Measurements from ENCODE around the gene GSE1.

Gene GSE1

GRCh38 chr16:85709766-85710585, 96.9 kb downstream of the GSE1 start:
- Histone ChIP-seq H3K27me3 (ENCODE audit: low read depth) (no peaks in the 10 kb centered on the region), H3K9me3 (no peaks in the 10 kb centered on the region), H3K36me3 (replicated peaks) (no peaks in the 10 kb centered on the region), H3K4me3 (no peak overlapping the region), H3K4me1 (no peaks in the 10 kb centered on the region)
- DNase-seq (ENCODE audit: low spot score in 2 of 2) = no peak
- in situ Hi-C loops (cut with MboI; ENCODE audit: low sequenced_read_pairs) = no loop called here

GRCh38 chr16:85710732-85711131, 97.6 kb downstream of the GSE1 start:
- Histone ChIP-seq H3K36me3 (replicated peaks) (no peaks in the 10 kb centered on the region), H3K27me3 (ENCODE audit: low read depth) (no peaks in the 10 kb centered on the region), H3K4me3 (no peak overlapping the region), H3K4me1 (peaks cover 4% of the 10 kb centered on the region), H3K9me3 (no peaks in the 10 kb centered on the region)
- DNase-seq (ENCODE audit: low spot score in 2 of 2) = no peak
- in situ Hi-C loops (cut with MboI; ENCODE audit: low sequenced_read_pairs) = no loop called here

GRCh38 chr16:85711982-85712587, 99.0 kb downstream of the GSE1 start:
- Histone ChIP-seq H3K4me1 (peaks cover 13% of the 10 kb centered on the region), H3K36me3 (replicated peaks) (no peaks in the 10 kb centered on the region), H3K27me3 (ENCODE audit: low read depth) (no peaks in the 10 kb centered on the region), H3K4me3 (no peak overlapping the region), H3K9me3 (no peaks in the 10 kb centered on the region)
- DNase-seq (ENCODE audit: low spot score in 2 of 2) = no peak
- in situ Hi-C loops (cut with MboI; ENCODE audit: low sequenced_read_pairs) = no loop called here

DNA sequence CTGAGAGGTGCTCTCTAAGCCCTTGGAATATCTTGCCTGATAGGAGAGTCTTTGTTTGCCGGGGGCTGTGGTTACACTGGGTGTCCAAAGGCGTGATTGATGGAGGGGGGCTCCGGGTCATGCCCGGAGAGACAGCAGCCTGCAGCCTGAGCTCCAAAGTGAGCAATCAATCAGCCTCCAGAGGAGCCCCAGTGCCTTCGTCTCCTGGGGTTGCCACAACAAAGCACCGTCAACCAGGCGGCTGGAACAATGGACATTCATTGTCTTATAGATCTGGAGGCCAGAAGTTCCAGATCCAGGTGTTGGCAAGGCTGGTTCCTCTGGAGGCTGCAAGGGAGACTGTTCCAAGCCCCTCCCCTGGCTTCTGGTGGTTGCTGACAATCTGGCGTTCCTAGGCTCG, 99.7 kb downstream of the GSE1 start:
- H3K4me3 ChIP-seq = no peak overlapping the region
- H3K36me3 ChIP-seq (replicated peaks) = no peaks in the 10 kb centered on the region
- H3K9me3 ChIP-seq = no peaks in the 10 kb centered on the region
- peaks cover 13% of the 10 kb centered on the region for H3K4me1 ChIP-seq
- no peaks in the 10 kb centered on the region for H3K27me3 ChIP-seq (ENCODE audit: low read depth)
- in situ Hi-C loops (cut with MboI; ENCODE audit: low sequenced_read_pairs) = no loop called here
- DNase-seq (ENCODE audit: low spot score in 2 of 2) = no peak

- Histone ChIP-seq H3K9me3 (no peaks in the 10 kb centered on the region), H3K4me1 (peaks cover 13% of the 10 kb centered on the region), H3K36me3 (replicated peaks) (no peaks in the 10 kb centered on the region), H3K27me3 (ENCODE audit: low read depth) (no peaks in the 10 kb centered on the region), H3K4me3 (no peak overlapping the region)
- in situ Hi-C loops (cut with MboI; ENCODE audit: low sequenced_read_pairs) = no loop called here
- DNase-seq (ENCODE audit: low spot score in 2 of 2) = peak; percentile 32 to 65
These were observed 102.3 kb downstream of the GSE1 start for GRCh38 chr16:85715169-85716021.

- no peak overlapping the region for H3K4me3 ChIP-seq
- no peaks in the 10 kb centered on the region for H3K9me3 ChIP-seq
- H3K4me1 ChIP-seq = peaks cover 13% of the 10 kb centered on the region
- DNase-seq (ENCODE audit: low spot score in 2 of 2) = no peak
- no peaks in the 10 kb centered on the region for H3K36me3 ChIP-seq (replicated peaks)
- in situ Hi-C loops (cut with MboI; ENCODE audit: low sequenced_read_pairs) = no loop called here
- H3K27me3 ChIP-seq (ENCODE audit: low read depth) = no peaks in the 10 kb centered on the region
These were observed 103.0 kb downstream of the GSE1 start for GRCh38 chr16:85716022-85716679.

GRCh38 chr16:85716680-85717038, 103.5 kb downstream of the GSE1 start:
- no peaks in the 10 kb centered on the region for H3K9me3 ChIP-seq
- no peaks in the 10 kb centered on the region for H3K36me3 ChIP-seq (replicated peaks)
- H3K27me3 ChIP-seq (ENCODE audit: low read depth) = no peaks in the 10 kb centered on the region
- in situ Hi-C loops (cut with MboI; ENCODE audit: low sequenced_read_pairs) = no loop called here
- DNase-seq (ENCODE audit: low spot score in 2 of 2) = peak; percentile 26 to 43
- no peak overlapping the region for H3K4me3 ChIP-seq
- peaks cover 13% of the 10 kb centered on the region for H3K4me1 ChIP-seq

GRCh38 chr16:85717393-85718152, 104.5 kb downstream of the GSE1 start:
- Histone ChIP-seq H3K9me3 (no peaks in the 10 kb centered on the region), H3K36me3 (replicated peaks) (no peaks in the 10 kb centered on the region), H3K27me3 (ENCODE audit: low read depth) (no peaks in the 10 kb centered on the region), H3K4me1 (peaks cover 13% of the 10 kb centered on the region), H3K4me3 (no peak overlapping the region)
- peak; percentile 49 to 84 for DNase-seq (ENCODE audit: low spot score in 2 of 2)
- in situ Hi-C loops (cut with MboI; ENCODE audit: low sequenced_read_pairs) = no loop called here

GRCh38 chr16:85718153-85718477, 105.0 kb downstream of the GSE1 start:
- DNase-seq (ENCODE audit: low spot score in 2 of 2) = no peak
- peaks cover 13% of the 10 kb centered on the region for H3K4me1 ChIP-seq
- H3K4me3 ChIP-seq = no peak overlapping the region
- no peaks in the 10 kb centered on the region for H3K36me3 ChIP-seq (replicated peaks)
- no peaks in the 10 kb centered on the region for H3K27me3 ChIP-seq (ENCODE audit: low read depth)
- H3K9me3 ChIP-seq = no peaks in the 10 kb centered on the region
- in situ Hi-C loops (cut with MboI; ENCODE audit: low sequenced_read_pairs) = no loop called here

- Histone ChIP-seq H3K4me3 (no peak overlapping the region), H3K36me3 (replicated peaks) (no peaks in the 10 kb centered on the region), H3K27me3 (ENCODE audit: low read depth) (no peaks in the 10 kb centered on the region), H3K4me1 (peaks cover 13% of the 10 kb centered on the region), H3K9me3 (no peaks in the 10 kb centered on the region)
- in situ Hi-C loops (cut with MboI; ENCODE audit: low sequenced_read_pairs) = no loop called here
- DNase-seq (ENCODE audit: low spot score in 2 of 2) = peak; percentile 17 to 70
These were observed 105.6 kb downstream of the GSE1 start for GRCh38 chr16:85718682-85719081.

DNA sequence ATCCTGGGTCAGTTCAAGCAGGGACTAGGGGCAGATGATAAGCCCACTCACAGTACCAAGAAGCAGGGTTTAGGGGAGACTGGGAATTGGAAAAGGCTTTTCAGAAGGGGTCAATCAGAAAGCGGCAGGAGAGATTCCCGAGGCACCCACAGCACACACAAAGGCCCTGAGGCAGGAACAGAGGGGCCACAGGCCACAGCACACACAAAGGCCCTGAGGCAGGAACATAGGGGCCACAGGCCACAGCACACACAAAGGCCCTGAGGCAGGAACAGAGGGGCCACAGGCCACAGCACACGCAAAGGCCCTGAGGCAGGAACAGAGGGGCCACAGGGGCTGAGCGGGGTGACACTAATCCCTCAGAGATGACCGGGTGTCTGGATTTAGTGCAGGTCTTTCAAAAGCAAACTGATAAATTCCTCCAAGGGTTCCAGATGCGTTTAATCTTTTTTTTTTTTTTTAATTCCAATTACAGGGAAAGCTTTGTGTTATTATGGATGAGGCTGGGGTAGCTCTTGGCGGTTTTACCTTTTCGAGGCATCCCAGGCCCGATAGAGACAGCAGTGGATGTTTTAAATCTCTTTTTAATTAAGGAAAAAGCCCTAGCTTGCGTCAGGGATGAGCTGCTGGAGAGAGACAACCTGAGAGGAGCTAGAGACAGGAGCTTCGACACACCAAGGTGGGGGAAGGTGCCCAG, 106.6 kb downstream of the GSE1 start:
- Histone ChIP-seq H3K4me1 (peaks cover 13% of the 10 kb centered on the region), H3K4me3 (no peak overlapping the region), H3K27me3 (ENCODE audit: low read depth) (no peaks in the 10 kb centered on the region), H3K36me3 (replicated peaks) (no peaks in the 10 kb centered on the region), H3K9me3 (no peaks in the 10 kb centered on the region)
- in situ Hi-C loops (cut with MboI; ENCODE audit: low sequenced_read_pairs) = no loop called here
- no peak for DNase-seq (ENCODE audit: low spot score in 2 of 2)

DNA sequence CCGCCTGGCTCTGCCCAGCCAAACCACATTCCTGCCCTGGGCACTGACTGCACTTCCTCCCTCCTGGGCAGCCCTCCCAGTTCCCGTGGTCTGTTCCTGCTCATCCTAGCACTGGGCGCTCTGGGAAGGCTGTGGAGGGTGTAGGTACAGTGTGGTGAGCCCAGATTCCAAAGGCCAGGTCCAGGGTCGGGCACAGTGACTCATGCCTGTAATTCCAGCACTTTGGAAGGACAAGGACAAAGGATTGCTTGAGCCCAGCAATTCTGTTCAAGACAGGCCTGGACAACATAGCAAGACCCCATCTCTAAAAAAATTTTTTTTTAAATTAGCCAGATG, 107.1 kb downstream of the GSE1 start:
- no peaks in the 10 kb centered on the region for H3K9me3 ChIP-seq
- peaks cover 13% of the 10 kb centered on the region for H3K4me1 ChIP-seq
- in situ Hi-C loops (cut with MboI; ENCODE audit: low sequenced_read_pairs) = no loop called here
- no peak overlapping the region for H3K4me3 ChIP-seq
- no peaks in the 10 kb centered on the region for H3K27me3 ChIP-seq (ENCODE audit: low read depth)
- no peak for DNase-seq (ENCODE audit: low spot score in 2 of 2)
- no peaks in the 10 kb centered on the region for H3K36me3 ChIP-seq (replicated peaks)

Data from HAP-1 (cell line).